Mammary epithelial cell (primary cell): Measurements from ENCODE around the gene CDH4.

ENCODE experiments used
- EZH2 ChIP-seq: IDR thresholded peaks from 2 replicates; pipeline ENCODE4 v1.6.1; 2012; ENCODE audit warnings: low read length, inconsistent platforms, borderline replicate concordance
- TF ChIP-seq, protein P1 (sequence below), 2 donors: IDR thresholded peaks in 1 of 2; conservative IDR thresholded peaks in 1 of 2; 2 replicates each; pipeline ENCODE4 v1.5.1; 2011 to 2012; ENCODE audit warnings: inconsistent platforms in 2 of 2, low read length in 2 of 2, mild to moderate bottlenecking in 2 of 2, control low read depth in 1 of 2, low read depth in 1 of 2; ENCODE audit not compliant: insufficient read depth in 1 of 2; ENCODE audit errors: extremely low read depth in 1 of 2

- TF ChIP-seq, protein P1, sequence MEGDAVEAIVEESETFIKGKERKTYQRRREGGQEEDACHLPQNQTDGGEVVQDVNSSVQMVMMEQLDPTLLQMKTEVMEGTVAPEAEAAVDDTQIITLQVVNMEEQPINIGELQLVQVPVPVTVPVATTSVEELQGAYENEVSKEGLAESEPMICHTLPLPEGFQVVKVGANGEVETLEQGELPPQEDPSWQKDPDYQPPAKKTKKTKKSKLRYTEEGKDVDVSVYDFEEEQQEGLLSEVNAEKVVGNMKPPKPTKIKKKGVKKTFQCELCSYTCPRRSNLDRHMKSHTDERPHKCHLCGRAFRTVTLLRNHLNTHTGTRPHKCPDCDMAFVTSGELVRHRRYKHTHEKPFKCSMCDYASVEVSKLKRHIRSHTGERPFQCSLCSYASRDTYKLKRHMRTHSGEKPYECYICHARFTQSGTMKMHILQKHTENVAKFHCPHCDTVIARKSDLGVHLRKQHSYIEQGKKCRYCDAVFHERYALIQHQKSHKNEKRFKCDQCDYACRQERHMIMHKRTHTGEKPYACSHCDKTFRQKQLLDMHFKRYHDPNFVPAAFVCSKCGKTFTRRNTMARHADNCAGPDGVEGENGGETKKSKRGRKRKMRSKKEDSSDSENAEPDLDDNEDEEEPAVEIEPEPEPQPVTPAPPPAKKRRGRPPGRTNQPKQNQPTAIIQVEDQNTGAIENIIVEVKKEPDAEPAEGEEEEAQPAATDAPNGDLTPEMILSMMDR (conservative IDR thresholded peaks at IDR 0.05 in 1 of 2, IDR thresholded peaks at IDR 0.05 in 1 of 2; ENCODE audit: extremely low read depth in 1 of 2, insufficient read depth in 1 of 2, low read depth in 1 of 2, low read length in 2 of 2) = no peak
- no peak for TF ChIP-seq EZH2
These were observed 274.8 kb downstream of the CDH4 start for GRCh38 chr20:61526907-61527306.
